HUDEP-2 (cell line): Measurements from ENCODE around the gene FSD2.
"Not testable (repeated sequence)": the region's sequence is repeated elsewhere in the genome, so short reads cannot be mapped to it uniquely, and the experiment has no call there.

ENCODE experiments used
- DNase-seq, 76 experiments: peaks; one replicate each; lab custom pipeline; 2025; ENCODE audit not compliant: unreplicated experiment in 76 of 76; lab: John Stamatoyannopoulos, UW

Gene FSD2

GRCh38 chr15:82831894-82832600 lies 26.2 kb upstream of the FSD2 start:
- DNase-seq = no peak

DNA sequence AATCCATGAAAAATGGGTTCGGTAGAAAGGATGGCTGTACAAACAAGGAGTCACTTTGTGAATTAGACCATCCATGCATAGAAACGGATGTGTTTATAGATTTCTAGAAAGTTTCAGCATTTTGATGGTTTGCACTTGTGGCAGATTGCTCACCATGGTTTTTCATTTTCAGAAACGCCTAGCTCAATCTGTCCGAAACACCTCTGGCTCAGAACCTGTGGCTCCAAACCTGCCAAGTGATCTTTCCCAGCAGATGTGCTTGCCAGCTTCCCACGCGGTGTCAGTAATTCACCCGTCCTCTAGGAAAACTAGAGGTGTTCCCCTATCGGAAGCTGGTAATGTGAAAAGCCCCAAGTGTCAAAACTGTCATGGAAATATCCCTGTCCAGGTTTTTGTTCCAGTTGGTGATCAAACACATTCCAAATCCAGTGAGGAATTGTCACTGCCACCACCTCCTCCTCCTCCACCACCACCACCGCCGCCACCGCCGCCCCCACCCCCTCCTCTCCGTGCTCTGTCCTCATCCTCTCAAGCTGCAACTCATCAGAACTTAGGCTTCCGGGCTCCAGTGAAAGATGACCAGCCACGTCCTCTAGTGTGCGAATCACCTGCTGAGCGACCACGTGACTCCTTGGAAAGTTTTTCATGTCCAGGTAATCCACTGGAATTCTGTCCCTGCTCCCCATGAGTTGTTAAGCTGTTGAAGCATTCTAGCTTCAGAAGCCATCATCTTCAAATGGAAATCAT lies 24.7 kb upstream of the FSD2 start:
- no peak for DNase-seq

GRCh38 chr15:82829234-82829633 lies 23.4 kb upstream of the FSD2 start:
- DNase-seq = no peak

DNA sequence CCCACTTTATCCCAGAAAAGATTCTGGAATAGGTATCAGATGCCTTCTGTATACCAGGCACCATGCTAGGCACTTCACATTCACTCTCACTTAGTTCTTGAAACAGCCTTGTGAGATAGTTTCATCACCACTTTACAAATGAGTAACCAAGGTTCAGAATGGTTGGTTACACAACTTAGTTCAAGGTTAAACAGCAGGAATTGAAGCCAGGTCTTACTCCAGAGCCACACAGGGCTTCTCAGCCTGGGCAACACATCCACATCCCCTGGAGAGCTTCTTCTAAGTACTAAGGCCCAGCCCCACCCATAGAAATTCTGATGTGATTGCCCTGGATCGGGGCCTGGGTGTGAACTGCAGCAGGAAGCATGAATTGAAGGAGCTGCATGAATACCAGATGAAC lies 22.2 kb upstream of the FSD2 start:
- DNase-seq = no peak

GRCh38 chr15:82823049-82823448 lies 17.2 kb upstream of the FSD2 start:
- DNase-seq = no peak

- not testable (repeated sequence) for DNase-seq
Observed at GRCh38 chr15:82821851-82822250, 16.0 kb upstream of the FSD2 start.

GRCh38 chr15:82821396-82821795 lies 15.5 kb upstream of the FSD2 start:
- not testable (repeated sequence) for DNase-seq

GRCh38 chr15:82820128-82820527 lies 14.3 kb upstream of the FSD2 start:
- no peak for DNase-seq

DNA sequence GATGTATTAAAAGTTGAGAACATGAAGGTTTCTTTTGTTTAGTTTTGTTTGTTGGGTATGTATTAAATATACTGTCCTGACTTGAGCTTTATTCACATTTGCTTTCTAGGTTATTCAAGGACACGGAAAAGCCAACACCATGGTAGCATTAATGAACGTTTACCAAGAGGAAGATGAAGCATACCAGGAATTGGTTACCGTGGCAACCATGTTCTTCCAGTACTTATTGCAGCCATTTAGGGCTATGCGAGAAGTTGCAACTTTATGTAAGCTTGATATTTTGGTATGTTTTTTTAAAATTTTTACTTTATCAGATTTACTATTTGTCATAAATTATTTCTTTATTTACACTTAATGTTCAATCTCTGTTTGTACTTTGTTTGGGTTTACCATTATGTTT lies 7.1 kb upstream of the FSD2 start:
- DNase-seq = no peak

DNA sequence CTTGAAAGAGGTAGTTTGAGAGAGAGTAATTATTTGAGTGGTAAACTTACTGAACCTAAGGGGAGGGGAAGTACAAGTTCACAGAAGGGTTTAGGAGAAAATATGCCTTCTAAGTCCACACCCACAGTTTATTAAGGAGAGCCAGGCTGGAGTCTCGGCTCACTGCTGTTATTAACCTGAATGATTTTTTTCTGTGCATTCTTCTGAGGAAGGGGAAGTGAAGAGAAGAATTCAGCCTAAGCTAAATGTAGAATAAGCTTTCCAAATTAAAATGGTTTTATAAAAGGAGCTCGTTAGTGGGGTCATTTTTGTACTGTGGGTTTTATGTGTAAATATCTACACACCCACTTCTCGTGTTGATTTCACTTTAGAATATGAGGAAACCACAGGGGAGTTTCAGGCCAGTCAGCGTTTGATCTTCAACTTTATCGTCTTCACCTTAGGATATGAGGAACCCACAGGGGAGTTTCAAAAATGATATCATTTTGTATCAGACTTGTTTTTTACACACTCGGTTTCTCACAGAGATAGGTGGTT lies 5.1 kb upstream of the FSD2 start:
- DNase-seq = peak in 12 of 76 experiments; percentile 5 to 41 (median 20)

- peak in 25 of 76 experiments; percentile 7 to 62 (median 32) for DNase-seq
Observed at GRCh38 chr15:82810061-82810889, 4.4 kb upstream of the FSD2 start.

DNA sequence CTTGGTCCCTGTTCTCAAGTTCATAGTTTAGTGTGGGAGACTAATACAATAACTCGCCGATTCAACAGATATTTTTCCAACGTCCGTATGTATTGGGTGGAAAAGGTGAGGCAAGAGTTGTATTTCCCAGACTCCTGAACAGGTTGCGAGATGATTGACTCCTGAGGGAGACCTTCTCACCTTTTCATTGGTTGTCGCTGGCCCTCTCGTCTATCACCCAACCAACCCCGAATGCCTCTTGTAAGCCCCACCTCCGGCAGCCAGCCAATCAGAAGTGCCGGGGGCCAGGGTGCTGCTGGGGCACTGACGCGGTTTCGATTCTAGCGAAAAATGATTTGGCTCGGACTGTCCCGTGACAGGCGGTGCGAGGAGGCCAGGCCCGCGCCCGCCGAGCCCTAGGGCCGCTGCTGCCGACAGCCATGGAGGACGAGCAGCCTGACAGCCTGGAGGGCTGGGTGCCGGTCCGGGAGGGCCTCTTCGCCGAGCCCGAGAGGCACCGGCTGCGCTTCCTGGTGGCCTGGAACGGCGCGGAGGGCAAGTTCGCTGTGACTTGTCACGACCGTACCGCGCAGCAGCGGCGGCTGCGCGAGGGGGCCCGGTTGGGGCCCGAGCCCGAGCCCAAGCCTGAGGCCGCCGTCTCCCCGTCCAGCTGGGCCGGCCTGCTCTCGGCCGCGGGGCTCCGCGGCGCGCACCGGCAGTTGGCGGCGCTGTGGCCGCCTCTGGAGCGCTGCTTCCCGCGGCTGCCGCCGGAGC lies 3.6 kb upstream of the FSD2 start, which contains the start of gene WHAMM:
Gene WHAMM, plus strand, starts transcription at position 321 of the 753 bp plus-strand sequence. Its CDS starts 99 bp downstream, at position 420.
- DNase-seq = peak; percentile 70 to 99 (median 97)

DNA sequence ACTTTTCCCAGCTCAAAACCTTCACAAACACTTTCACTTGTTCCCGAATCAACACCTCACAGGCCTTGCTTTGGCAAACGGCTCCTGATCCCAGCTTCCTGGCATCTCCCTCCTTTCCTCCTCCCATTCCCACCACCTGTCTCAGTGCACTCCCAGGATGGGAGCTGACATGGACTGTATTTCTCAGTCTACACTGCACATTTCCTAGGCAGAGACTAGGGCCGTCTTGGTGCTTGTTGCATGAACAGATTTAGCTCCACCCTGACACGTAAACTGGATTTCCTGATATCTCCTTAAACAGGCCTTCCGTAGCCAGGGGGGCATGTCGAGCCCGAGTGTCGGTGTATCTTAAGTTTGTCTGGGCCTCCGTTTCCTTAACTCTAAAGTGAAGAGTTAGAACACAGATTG lies 2.8 kb upstream of the FSD2 start:
- DNase-seq = no peak

DNA sequence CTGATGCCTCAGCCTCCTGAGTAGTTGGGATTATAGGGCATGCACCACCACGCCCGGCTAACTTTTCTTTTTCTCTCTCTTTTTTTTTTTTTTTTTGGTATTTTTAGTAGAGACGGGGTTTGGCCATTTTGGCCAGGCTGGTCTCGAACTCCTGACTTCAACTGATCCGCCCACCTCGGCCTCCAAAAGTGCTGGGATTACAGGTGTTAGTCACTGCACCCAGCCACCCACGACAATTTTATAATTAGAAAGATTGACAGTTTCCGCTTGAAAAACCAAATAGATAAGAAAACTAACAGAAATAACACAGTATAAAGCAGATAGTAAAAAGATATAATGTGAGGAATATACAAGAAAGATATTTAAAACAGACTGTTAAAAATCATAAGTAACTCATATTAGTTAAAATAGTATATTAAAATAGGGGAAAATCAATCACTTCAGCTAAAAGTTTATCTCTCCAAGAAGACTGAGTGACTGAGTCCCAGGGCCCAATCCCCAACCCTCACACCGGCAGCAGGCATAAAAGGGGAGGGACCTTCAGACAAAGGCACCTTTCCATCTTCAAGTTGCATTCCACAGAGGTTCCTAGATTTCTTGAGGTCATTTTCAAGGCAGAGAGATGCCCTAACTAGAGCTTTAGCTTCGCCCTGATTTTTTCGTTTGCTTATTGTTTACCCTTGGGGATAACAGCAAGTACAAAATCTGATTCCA lies 2.2 kb upstream of the FSD2 start:
- no peak for DNase-seq

GRCh38 chr15:82804575-82804949 lies 1.3 kb downstream of the FSD2 start:
- peak in 1 of 76 experiments; percentile 12 for DNase-seq

GRCh38 chr15:82803793-82804574 lies 1.9 kb downstream of the FSD2 start:
- no peak for DNase-seq

DNA sequence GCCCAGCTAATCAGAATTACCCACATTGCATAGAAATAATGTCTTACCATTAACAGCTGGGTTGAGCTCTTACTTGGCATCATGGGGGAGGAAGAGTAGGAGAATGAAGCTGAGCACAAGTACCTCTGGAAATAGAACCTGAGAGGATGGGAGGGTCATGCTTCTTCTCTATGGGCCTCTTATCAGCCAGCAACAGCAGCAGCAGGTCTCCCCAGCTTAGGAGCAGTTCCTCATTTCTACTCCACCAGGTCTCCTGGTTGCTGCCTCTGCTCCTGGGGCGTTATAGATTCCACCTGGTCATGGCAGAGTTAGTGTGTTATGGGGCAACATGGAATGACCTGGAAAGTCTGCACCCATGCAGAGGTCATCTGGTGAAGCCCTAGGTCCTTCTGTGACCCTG lies 3.4 kb downstream of the FSD2 start:
- DNase-seq = peak in 68 of 76 experiments; percentile 4 to 82 (median 43)

DNA sequence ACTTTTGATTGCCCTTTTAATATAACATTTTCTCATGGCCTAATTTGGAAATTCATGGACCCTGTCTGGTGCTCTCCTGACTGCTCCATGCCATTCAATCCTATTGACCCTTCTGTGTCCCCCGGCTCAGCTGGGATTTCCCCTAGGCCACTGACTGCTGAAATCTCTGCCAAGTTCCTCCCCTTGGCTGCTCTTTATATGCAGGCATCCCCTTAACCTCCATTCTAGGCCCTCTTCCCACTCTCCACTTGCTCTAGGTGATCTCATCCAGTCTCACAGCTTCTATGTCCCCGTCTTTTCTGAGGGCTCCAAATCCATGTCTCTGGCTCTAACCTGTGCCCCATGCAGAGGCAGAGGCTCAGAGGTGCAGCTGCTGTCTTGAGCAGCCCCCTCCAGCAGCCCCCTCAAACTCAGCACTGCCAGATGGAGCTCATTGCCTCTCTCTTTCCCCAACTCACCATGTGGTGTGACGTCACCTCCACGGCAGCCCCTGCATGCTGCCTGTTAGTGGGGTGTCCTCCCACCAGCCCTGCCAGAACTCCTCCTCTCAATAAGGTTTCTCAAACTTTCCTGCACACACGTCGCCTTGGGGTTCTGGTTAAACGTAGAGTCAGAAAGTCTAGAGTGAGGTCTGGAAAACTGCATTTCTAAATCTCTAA lies 6.6 kb downstream of the FSD2 start:
- DNase-seq = no peak
